GM12801 (cell line): ENCODE results near the gene KCTD20.

ENCODE experiments used
- CTCF ChIP-seq: IDR thresholded peaks from one replicate; pipeline ENCODE4 v1.5.1; 2011; ENCODE audit warnings: control low read depth; ENCODE audit not compliant: insufficient read length; ENCODE audit errors: extremely low read depth

Gene KCTD20

GRCh38 chr6:36514554-36515456, 72.0 kb downstream of the KCTD20 start:
- no peak for TF ChIP-seq CTCF

- no peak for TF ChIP-seq CTCF
These were observed 73.0 kb downstream of the KCTD20 start for GRCh38 chr6:36515844-36516243.

GRCh38 chr6:36516559-36516958, 73.8 kb downstream of the KCTD20 start:
- no peak for TF ChIP-seq CTCF

GRCh38 chr6:36516988-36517387, 74.2 kb downstream of the KCTD20 start:
- TF ChIP-seq CTCF, result no peak

GRCh38 chr6:36517408-36517807, 74.6 kb downstream of the KCTD20 start:
- TF ChIP-seq CTCF, result no peak

GRCh38 chr6:36519352-36519751, 76.6 kb downstream of the KCTD20 start:
- TF ChIP-seq CTCF, result no peak

GRCh38 chr6:36523451-36523850, 80.7 kb downstream of the KCTD20 start:
- TF ChIP-seq CTCF, result no peak
